ENCODE results near the gene CZIB. TPM values are rescaled to one million over a fixed set of nuclear protein-coding genes. Genes with fewer than 3 reads are reported as not detected.
"Not testable (repeated sequence)": the region's sequence is repeated elsewhere in the genome, so short reads cannot be mapped to it uniquely, and the experiment has no call there.

CZIB gene
- total and polyA plus RNA-seq, 2 experiments from 2014 or later = 49.7 to 76.6 TPM

- Histone ChIP-seq H3K9me2 (ENCODE audit: insufficient read depth) (no peaks in the 10 kb centered on the region), H4K20me1 (ENCODE audit: insufficient read depth) (no peaks in the 10 kb centered on the region), H3K79me2 (ENCODE audit: insufficient read depth) (peaks cover 20% of the 10 kb centered on the region; the same call in 1 of the 2 replicates), H3K36me3 (ENCODE audit: low read depth) (peaks cover 34% of the 10 kb centered on the region), H3K27ac (0 out of 2 replicates have a peak overlapping the region, but pooled peaks have one; percentile 26), H3K4me1 (ENCODE audit: insufficient read depth) (no peaks in the 10 kb centered on the region), H3K9ac (no peak overlapping the region), H3F3A (ENCODE audit: insufficient read depth) (0 out of 2 replicates have a peak, but pooled peaks cover 4% of the 10 kb centered on the region), H3K4me2 (ENCODE audit: unreplicated experiment) (no peak overlapping the region), H3K27me3 (replicated peaks; ENCODE audit: insufficient read depth) (no peaks in the 10 kb centered on the region), H3K4me3 (no peak overlapping the region), H3K9me3 (ENCODE audit: low read depth) (no peaks in the 10 kb centered on the region), H2AFZ (no peak overlapping the region)
- in situ Hi-C loops (cut with MboI) = no loop called here
- DNase-seq = peak; percentile 59
- no peak for TF ChIP-seq EZH2 (IDR thresholded peaks at IDR 0.05; ENCODE audit: insufficient read depth, poor library complexity, severe bottlenecking)
- no peak for TF ChIP-seq EZH2phosphoT487 (IDR thresholded peaks at IDR 0.05; ENCODE audit: insufficient read depth, low read depth)
- 42 to 45% methylated on average over 1 of the region's 1 CpG for WGBS, 2 experiments (ENCODE audit: low coverage in 1 of 2, low lambda C conversion rate in 2 of 2, missing lambda C conversion rate in 2 of 2)
Observed at GRCh38 chr1:53207726-53208125, 12.7 kb downstream of the CZIB start.

- H4K20me1 ChIP-seq (ENCODE audit: insufficient read depth) = no peaks in the 10 kb centered on the region
- H3K4me1 ChIP-seq (ENCODE audit: insufficient read depth) = no peaks in the 10 kb centered on the region
- no peak overlapping the region for H3K9ac ChIP-seq
- peaks cover 34% of the 10 kb centered on the region for H3K36me3 ChIP-seq (ENCODE audit: low read depth)
- H2AFZ ChIP-seq = no peak overlapping the region
- no peak for DNase-seq
- TF ChIP-seq EZH2phosphoT487 (IDR thresholded peaks at IDR 0.05; ENCODE audit: insufficient read depth, low read depth) = no peak
- no peak for TF ChIP-seq EZH2 (IDR thresholded peaks at IDR 0.05; ENCODE audit: insufficient read depth, poor library complexity, severe bottlenecking)
- H3K9me2 ChIP-seq (ENCODE audit: insufficient read depth) = no peaks in the 10 kb centered on the region
- no peaks in the 10 kb centered on the region for H3K9me3 ChIP-seq (ENCODE audit: low read depth)
- H3K27ac ChIP-seq = no peak overlapping the region
- H3K4me2 ChIP-seq (ENCODE audit: unreplicated experiment) = no peak overlapping the region
- in situ Hi-C loops (cut with MboI) = no loop called here
- no peak overlapping the region for H3K4me3 ChIP-seq
- H3K79me2 ChIP-seq (ENCODE audit: insufficient read depth) = peaks cover 20% of the 10 kb centered on the region; the same call in 1 of the 2 replicates
- 91 to 100% methylated on average over 1 of the region's 1 CpG for WGBS, 2 experiments (ENCODE audit: low coverage in 1 of 2, low lambda C conversion rate in 2 of 2, missing lambda C conversion rate in 2 of 2)
- H3K27me3 ChIP-seq (replicated peaks; ENCODE audit: insufficient read depth) = no peaks in the 10 kb centered on the region
- H3F3A ChIP-seq (ENCODE audit: insufficient read depth) = 0 out of 2 replicates have a peak, but pooled peaks cover 4% of the 10 kb centered on the region
Observed at GRCh38 chr1:53206735-53207379, 13.6 kb downstream of the CZIB start.

- WGBS, 2 experiments (ENCODE audit: low coverage in 1 of 2, low lambda C conversion rate in 2 of 2, missing lambda C conversion rate in 2 of 2) = 94 to 100% methylated on average over 3 of the region's 3 CpGs
- H3K9me2 ChIP-seq (ENCODE audit: insufficient read depth); H3K27ac ChIP-seq; H3K27me3 ChIP-seq (replicated peaks; ENCODE audit: insufficient read depth); H4K20me1 ChIP-seq (ENCODE audit: insufficient read depth); H3F3A ChIP-seq (ENCODE audit: insufficient read depth); DNase-seq; H3K4me1 ChIP-seq (ENCODE audit: insufficient read depth); in situ Hi-C loops (cut with MboI); H3K9me3 ChIP-seq (ENCODE audit: low read depth); H3K4me2 ChIP-seq (ENCODE audit: unreplicated experiment); H3K9ac ChIP-seq; H3K4me3 ChIP-seq; H2AFZ ChIP-seq: not testable (repeated sequence)
- H3K79me2 ChIP-seq (ENCODE audit: insufficient read depth) = peaks cover 20% of the 10 kb centered on the region; the same call in 1 of the 2 replicates
- peaks cover 39% of the 10 kb centered on the region for H3K36me3 ChIP-seq (ENCODE audit: low read depth)
Observed at GRCh38 chr1:53206083-53206685, 14.2 kb downstream of the CZIB start.

GRCh38 chr1:53205496-53205895 lies 14.9 kb downstream of the CZIB start:
- H3K27me3 ChIP-seq (replicated peaks; ENCODE audit: insufficient read depth); DNase-seq; H4K20me1 ChIP-seq (ENCODE audit: insufficient read depth); H3K4me2 ChIP-seq (ENCODE audit: unreplicated experiment); H3K27ac ChIP-seq; H3K4me1 ChIP-seq (ENCODE audit: insufficient read depth); H3K9me2 ChIP-seq (ENCODE audit: insufficient read depth); H3K4me3 ChIP-seq; H2AFZ ChIP-seq; H3F3A ChIP-seq (ENCODE audit: insufficient read depth); H3K9ac ChIP-seq; H3K9me3 ChIP-seq (ENCODE audit: low read depth); in situ Hi-C loops (cut with MboI): not testable (repeated sequence)
- 95 to 100% methylated on average over 1 of the region's 1 CpG for WGBS, 2 experiments (ENCODE audit: low coverage in 1 of 2, low lambda C conversion rate in 2 of 2, missing lambda C conversion rate in 2 of 2)
- peaks cover 20% of the 10 kb centered on the region; the same call in 1 of the 2 replicates for H3K79me2 ChIP-seq (ENCODE audit: insufficient read depth)
- peaks cover 39% of the 10 kb centered on the region for H3K36me3 ChIP-seq (ENCODE audit: low read depth)
